ENCODE results near the gene ANAPC16. TPM values are rescaled to one million over a fixed set of nuclear protein-coding genes. Genes with fewer than 3 reads are reported as not detected.

Gene ANAPC16
- total RNA-seq, 1 experiment from 2014 or later: 118 TPM

GRCh38 chr10:72175149-72175548, 40.7 kb upstream of the ANAPC16 start:
- intact Hi-C loops (cut with micrococcal nuclease; ENCODE audit: unreplicated experiment): no loop called here
- no TSS peak for BruUV-seq (replicated peaks)
- CTCF ChIA-PET: interaction anchor here (0.6 to 1.3 kb wide), 6 partner anchors 14 to 162 kb away, joined by 3 to 7 read pairs (median 4); no protein-coding TSS in a partner anchor
- peaks cover 19% of the 10 kb centered on the region for H3K36me3 Mint-ChIP-seq (ENCODE audit: insufficient read depth, unreplicated experiment)
- TF ChIP-seq CTCF (IDR thresholded peaks at IDR 0.05; ENCODE audit: unreplicated experiment): no peak
- DNase-seq: no peak
- H3K4me3 Mint-ChIP-seq (ENCODE audit: low read depth, unreplicated experiment): no peak overlapping the region
- peaks cover 17% of the 10 kb centered on the region for H3K4me1 Mint-ChIP-seq (ENCODE audit: low read depth, unreplicated experiment)
- H3K27ac Mint-ChIP-seq (ENCODE audit: unreplicated experiment): no peak overlapping the region
- H3K27me3 Mint-ChIP-seq (ENCODE audit: unreplicated experiment): no peaks in the 10 kb centered on the region
- no peaks in the 10 kb centered on the region for H3K9me3 Mint-ChIP-seq (ENCODE audit: low read depth, unreplicated experiment)

GRCh38 chr10:72176701-72177100, 39.1 kb upstream of the ANAPC16 start:
- intact Hi-C loops (cut with micrococcal nuclease; ENCODE audit: unreplicated experiment): no loop called here
- Mint-ChIP-seq H3K27ac (ENCODE audit: unreplicated experiment) (no peak overlapping the region), H3K36me3 (ENCODE audit: insufficient read depth, unreplicated experiment) (peaks cover 8% of the 10 kb centered on the region), H3K4me3 (ENCODE audit: low read depth, unreplicated experiment) (no peak overlapping the region), H3K4me1 (ENCODE audit: low read depth, unreplicated experiment) (peaks cover 2% of the 10 kb centered on the region), H3K27me3 (ENCODE audit: unreplicated experiment) (no peaks in the 10 kb centered on the region), H3K9me3 (ENCODE audit: low read depth, unreplicated experiment) (no peaks in the 10 kb centered on the region)
- no peak for DNase-seq
- TF ChIP-seq CTCF (IDR thresholded peaks at IDR 0.05; ENCODE audit: unreplicated experiment): no peak
- BruUV-seq (replicated peaks): no TSS peak
- CTCF ChIA-PET: no interaction called here

GRCh38 chr10:72177454-72177853, 38.4 kb upstream of the ANAPC16 start:
- TF ChIP-seq CTCF (IDR thresholded peaks at IDR 0.05; ENCODE audit: unreplicated experiment): no peak
- Mint-ChIP-seq H3K36me3 (ENCODE audit: insufficient read depth, unreplicated experiment) (peaks cover 9% of the 10 kb centered on the region), H3K27me3 (ENCODE audit: unreplicated experiment) (no peaks in the 10 kb centered on the region), H3K4me3 (ENCODE audit: low read depth, unreplicated experiment) (no peak overlapping the region), H3K27ac (ENCODE audit: unreplicated experiment) (no peak overlapping the region), H3K4me1 (ENCODE audit: low read depth, unreplicated experiment) (no peaks in the 10 kb centered on the region), H3K9me3 (ENCODE audit: low read depth, unreplicated experiment) (no peaks in the 10 kb centered on the region)
- intact Hi-C loops (cut with micrococcal nuclease; ENCODE audit: unreplicated experiment): no loop called here
- no peak for DNase-seq
- BruUV-seq (replicated peaks): no TSS peak
- CTCF ChIA-PET: no interaction called here

- H3K9me3 Mint-ChIP-seq (ENCODE audit: low read depth, unreplicated experiment): no peaks in the 10 kb centered on the region
- H3K4me1 Mint-ChIP-seq (ENCODE audit: low read depth, unreplicated experiment): no peaks in the 10 kb centered on the region
- peaks cover 7% of the 10 kb centered on the region for H3K36me3 Mint-ChIP-seq (ENCODE audit: insufficient read depth, unreplicated experiment)
- H3K27ac Mint-ChIP-seq (ENCODE audit: unreplicated experiment): no peak overlapping the region
- intact Hi-C loops (cut with micrococcal nuclease; ENCODE audit: unreplicated experiment): no loop called here
- no peak for TF ChIP-seq CTCF (IDR thresholded peaks at IDR 0.05; ENCODE audit: unreplicated experiment)
- no peaks in the 10 kb centered on the region for H3K27me3 Mint-ChIP-seq (ENCODE audit: unreplicated experiment)
- no peak for DNase-seq
- no TSS peak for BruUV-seq (replicated peaks)
- no peak overlapping the region for H3K4me3 Mint-ChIP-seq (ENCODE audit: low read depth, unreplicated experiment)
- CTCF ChIA-PET: no interaction called here
Measured at GRCh38 chr10:72184156-72184555, 31.7 kb upstream of the ANAPC16 start.
